ENCODE data around the gene EEF1A2.

The EEF1A2 gene

GRCh38 chr20:63470410-63470809 lies 28.5 kb downstream of the EEF1A2 start:
- TF ChIP-seq NFIC (IDR thresholded peaks at IDR 0.05): no peak
- no peak for TF ChIP-seq RAD21 (IDR thresholded peaks at IDR 0.05; ENCODE audit: low read depth)
- TF ChIP-seq TEAD4 (IDR thresholded peaks at IDR 0.05): no peak
- no peak for TF ChIP-seq TCF12 (IDR thresholded peaks at IDR 0.05; ENCODE audit: low read depth)
- TF ChIP-seq CEBPB (IDR thresholded peaks at IDR 0.05): no peak
- TF ChIP-seq FOXM1 (IDR thresholded peaks at IDR 0.05; ENCODE audit: borderline replicate concordance, low read depth): no peak
- no peak for TF ChIP-seq ZBTB7A (IDR thresholded peaks at IDR 0.05; ENCODE audit: low read depth)

DNA sequence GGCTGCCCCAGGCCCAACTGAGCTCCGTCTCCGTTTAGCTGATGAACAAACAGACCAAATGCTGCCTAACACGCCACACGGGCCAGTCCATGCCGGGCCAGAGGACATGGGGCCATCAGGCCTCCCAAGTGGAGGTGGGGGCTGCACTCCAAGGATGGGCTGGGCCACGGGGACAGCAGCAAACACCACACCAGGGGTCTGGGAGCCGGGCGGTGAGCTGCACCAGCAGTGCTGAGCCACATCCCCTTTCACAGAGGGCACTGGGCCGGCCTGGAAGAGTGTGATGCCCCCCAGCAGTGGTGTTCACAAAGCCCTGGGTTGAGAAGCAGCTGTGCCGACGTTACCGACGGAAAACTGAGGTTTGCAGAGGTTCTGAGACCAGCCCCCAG lies 29.2 kb downstream of the EEF1A2 start:
- TF ChIP-seq RAD21 (IDR thresholded peaks at IDR 0.05; ENCODE audit: low read depth): no peak
- no peak for TF ChIP-seq TEAD4 (IDR thresholded peaks at IDR 0.05)
- no peak for TF ChIP-seq ZBTB7A (IDR thresholded peaks at IDR 0.05; ENCODE audit: low read depth)
- TF ChIP-seq TCF12 (IDR thresholded peaks at IDR 0.05; ENCODE audit: low read depth): no peak

GRCh38 chr20:63469019-63469712 lies 29.7 kb downstream of the EEF1A2 start:
- TF ChIP-seq FOXM1 (IDR thresholded peaks at IDR 0.05; ENCODE audit: borderline replicate concordance, low read depth): no peak
- TF ChIP-seq NFIC (IDR thresholded peaks at IDR 0.05): no peak
- TF ChIP-seq CREB1 (IDR thresholded peaks at IDR 0.05; ENCODE audit: low read depth): no peak
- no peak for TF ChIP-seq YY1 (IDR thresholded peaks at IDR 0.05; ENCODE audit: low read depth)
- TF ChIP-seq EGR1 (IDR thresholded peaks at IDR 0.05): no peak
- TF ChIP-seq TCF12 (IDR thresholded peaks at IDR 0.05; ENCODE audit: low read depth): no peak
- TF ChIP-seq EP300 (IDR thresholded peaks at IDR 0.05; ENCODE audit: borderline replicate concordance): no peak
- TF ChIP-seq TEAD4 (IDR thresholded peaks at IDR 0.05): no peak
- TF ChIP-seq, protein P1, sequence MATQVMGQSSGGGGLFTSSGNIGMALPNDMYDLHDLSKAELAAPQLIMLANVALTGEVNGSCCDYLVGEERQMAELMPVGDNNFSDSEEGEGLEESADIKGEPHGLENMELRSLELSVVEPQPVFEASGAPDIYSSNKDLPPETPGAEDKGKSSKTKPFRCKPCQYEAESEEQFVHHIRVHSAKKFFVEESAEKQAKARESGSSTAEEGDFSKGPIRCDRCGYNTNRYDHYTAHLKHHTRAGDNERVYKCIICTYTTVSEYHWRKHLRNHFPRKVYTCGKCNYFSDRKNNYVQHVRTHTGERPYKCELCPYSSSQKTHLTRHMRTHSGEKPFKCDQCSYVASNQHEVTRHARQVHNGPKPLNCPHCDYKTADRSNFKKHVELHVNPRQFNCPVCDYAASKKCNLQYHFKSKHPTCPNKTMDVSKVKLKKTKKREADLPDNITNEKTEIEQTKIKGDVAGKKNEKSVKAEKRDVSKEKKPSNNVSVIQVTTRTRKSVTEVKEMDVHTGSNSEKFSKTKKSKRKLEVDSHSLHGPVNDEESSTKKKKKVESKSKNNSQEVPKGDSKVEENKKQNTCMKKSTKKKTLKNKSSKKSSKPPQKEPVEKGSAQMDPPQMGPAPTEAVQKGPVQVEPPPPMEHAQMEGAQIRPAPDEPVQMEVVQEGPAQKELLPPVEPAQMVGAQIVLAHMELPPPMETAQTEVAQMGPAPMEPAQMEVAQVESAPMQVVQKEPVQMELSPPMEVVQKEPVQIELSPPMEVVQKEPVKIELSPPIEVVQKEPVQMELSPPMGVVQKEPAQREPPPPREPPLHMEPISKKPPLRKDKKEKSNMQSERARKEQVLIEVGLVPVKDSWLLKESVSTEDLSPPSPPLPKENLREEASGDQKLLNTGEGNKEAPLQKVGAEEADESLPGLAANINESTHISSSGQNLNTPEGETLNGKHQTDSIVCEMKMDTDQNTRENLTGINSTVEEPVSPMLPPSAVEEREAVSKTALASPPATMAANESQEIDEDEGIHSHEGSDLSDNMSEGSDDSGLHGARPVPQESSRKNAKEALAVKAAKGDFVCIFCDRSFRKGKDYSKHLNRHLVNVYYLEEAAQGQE (IDR thresholded peaks at IDR 0.05; ENCODE audit: low read depth): no peak
- no peak for TF ChIP-seq TAF1 (IDR thresholded peaks at IDR 0.05; ENCODE audit: low read depth)

DNA sequence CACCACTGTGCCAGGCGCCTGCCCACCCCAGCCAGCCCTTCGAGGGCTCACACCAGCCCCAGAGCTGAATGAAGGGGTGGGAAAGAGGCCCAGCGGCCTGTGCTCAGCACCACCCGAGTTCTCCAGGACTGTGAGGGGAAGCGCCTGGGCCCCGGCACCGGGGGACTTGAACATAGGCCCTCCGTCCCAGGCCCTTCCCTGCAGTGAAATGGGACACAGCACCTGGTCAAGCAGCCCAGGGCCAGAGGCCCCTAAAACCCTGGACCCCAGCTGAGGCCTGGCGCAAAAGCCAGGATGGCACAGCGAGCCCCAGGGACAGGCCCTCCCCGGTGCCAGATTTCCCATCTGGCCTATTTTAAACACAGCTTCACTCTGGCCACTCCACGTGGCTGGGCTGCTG lies 30.5 kb downstream of the EEF1A2 start:
- TF ChIP-seq EP300 (IDR thresholded peaks at IDR 0.05; ENCODE audit: borderline replicate concordance) (no peak), ZBTB7A (IDR thresholded peaks at IDR 0.05; ENCODE audit: low read depth) (no peak), YY1 (IDR thresholded peaks at IDR 0.05; ENCODE audit: low read depth) (no peak), USF1 (IDR thresholded peaks at IDR 0.05) (no peak)
- TF ChIP-seq, protein P1 (IDR thresholded peaks at IDR 0.05; ENCODE audit: low read depth): no peak

DNA sequence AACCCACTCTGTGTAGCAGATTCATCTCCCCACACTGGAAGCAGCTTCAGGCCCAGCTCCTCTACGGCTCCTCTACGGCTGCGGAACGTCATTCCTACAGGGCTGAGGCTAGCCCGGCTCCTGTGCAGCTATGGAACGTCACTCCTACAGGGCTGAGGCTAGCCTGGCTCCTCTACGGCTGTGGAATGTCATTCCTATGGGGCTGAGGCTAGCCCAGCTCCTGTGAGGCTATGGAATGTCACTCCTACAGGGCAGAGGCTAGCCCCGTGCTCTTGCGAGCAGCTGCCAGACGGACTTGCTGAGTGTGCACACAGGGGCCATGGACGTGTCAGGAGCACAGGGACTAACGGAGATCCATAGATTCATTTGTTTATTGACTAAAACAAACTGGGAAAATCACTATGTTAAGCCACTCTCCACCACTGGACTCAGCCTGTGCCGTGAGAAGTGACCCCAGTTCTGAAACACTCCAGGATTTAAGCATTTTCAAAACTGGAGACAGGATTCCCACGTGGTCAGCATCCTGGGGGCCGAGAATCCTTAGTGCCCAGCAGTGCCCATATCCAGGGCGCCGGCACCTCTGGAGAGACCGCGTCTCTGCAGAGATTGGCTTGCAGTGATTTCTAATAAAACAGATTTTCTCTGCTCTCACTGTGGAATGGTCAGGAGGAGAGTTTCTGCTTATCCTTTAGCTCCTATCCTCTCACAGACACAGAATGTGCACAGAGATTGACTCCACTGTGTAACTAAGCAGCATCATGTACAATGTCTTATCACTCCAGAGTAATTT lies 31.4 kb downstream of the EEF1A2 start:
- TF ChIP-seq CREB1 (IDR thresholded peaks at IDR 0.05; ENCODE audit: low read depth) (no peak), EGR1 (IDR thresholded peaks at IDR 0.05) (no peak)

DNA sequence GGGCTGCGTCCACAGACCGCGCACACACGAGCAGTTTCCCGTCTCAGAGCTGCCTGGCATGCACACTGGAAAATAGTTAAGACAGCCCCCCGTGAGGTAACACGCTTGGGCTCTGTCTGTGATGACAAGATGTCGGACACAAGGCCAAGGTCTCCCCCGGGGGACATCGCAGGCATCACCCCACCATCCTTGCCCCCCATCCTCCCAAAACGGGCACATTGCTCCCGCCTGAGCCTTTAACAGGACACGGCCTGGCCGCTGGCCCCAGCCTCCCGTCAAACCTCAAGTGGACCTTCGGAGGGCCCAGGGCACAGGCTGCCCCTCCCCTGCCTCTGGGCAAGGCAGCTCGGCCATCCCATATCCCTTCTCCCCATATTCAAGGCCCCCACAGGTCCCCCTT lies 32.0 kb downstream of the EEF1A2 start:
- TF ChIP-seq USF1 (IDR thresholded peaks at IDR 0.05): no peak

DNA sequence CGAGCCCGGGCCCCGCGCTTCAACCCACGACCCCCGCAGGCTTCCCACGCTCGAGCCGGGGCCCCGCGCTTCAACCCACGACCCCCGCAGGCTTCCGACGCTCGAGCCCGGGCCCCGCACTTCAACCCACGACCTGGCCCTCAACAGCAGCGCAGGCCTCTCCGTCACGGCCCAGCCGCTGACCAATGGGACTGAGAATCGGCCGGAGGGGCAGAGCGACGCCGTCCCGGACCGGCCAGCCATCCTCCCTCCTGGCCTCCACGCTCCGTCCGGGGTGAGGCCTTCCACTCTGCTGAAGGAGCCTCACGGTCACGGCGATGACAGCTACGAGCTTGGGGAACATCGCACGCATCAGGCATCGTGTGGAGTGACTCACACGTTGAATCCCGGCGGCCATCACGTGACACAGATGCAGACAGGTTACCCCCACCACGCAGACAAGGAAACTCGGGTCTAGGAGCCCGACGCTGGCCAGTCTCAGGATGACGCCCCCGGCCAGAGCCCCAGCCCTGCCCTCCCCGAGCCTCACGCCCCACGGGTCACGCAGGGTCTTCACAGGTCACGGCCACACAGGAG lies 32.5 kb downstream of the EEF1A2 start:
- TF ChIP-seq USF1 (IDR thresholded peaks at IDR 0.05): peak; percentile 59
- TF ChIP-seq NFIC (IDR thresholded peaks at IDR 0.05): no peak
